Measurements from ENCODE around the gene TNIK.
"Not testable (repeated sequence)": the region's sequence is repeated elsewhere in the genome, so short reads cannot be mapped to it uniquely, and the experiment has no call there.

TNIK gene

DNA sequence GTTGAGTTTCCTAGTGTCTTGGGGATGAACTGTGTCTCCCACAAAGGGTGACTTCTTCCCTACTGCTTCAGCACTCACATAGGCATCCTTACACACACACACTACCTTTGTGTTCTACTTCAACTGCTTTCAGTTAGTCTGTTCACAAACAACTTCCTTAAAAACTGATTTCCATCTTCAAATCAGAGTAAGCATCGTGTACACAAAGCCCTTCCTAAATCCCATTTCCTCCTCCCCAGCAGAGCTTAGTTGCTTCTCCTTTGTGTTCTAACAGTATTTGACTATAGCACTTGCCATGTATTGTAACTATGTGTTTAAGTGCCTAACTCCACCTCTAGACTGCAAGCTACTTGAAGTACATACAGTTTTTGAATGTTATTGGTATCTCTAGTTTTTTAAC lies 71.7 kb downstream of the TNIK start:
- no peak for DNase-seq

DNA sequence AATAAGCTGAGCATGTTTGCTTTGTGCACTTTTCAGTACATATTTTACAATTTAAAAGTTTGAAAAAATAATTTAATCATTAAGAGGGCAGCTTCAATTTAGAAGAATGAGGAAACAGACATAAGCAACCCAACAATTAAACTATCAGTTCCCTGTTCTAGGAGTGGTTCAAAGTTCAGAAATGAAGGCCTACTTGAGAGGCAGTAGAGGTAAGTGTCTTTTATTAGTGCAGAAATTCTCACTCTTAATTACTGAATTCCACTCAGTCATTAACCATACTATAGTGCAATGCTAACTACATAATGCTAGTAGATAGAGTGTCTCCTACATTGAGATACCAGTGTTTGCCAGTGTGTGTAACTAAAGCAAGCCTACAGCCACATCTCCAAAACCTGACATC lies 73.1 kb downstream of the TNIK start:
- no peak for DNase-seq

DNA sequence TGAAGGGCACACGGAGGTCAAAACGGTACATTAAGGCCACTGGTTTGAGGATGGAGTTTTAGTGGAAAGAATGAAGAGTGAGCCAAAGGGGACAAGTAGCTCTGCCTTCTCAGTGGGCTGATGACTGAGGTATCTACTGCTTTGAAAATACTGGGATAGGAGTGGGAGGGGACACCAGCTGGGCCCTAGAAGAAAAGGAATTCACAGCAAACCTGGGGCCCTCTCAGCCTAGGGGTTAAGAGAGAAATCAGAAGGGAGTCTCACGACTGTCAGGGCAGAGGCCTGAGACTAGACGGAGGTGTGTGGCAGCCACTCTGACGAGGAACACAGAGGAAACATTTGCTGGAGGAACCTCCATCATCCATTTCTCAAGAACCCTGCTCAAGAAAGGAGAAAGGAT lies 75.1 kb downstream of the TNIK start:
- DNase-seq = no peak

DNA sequence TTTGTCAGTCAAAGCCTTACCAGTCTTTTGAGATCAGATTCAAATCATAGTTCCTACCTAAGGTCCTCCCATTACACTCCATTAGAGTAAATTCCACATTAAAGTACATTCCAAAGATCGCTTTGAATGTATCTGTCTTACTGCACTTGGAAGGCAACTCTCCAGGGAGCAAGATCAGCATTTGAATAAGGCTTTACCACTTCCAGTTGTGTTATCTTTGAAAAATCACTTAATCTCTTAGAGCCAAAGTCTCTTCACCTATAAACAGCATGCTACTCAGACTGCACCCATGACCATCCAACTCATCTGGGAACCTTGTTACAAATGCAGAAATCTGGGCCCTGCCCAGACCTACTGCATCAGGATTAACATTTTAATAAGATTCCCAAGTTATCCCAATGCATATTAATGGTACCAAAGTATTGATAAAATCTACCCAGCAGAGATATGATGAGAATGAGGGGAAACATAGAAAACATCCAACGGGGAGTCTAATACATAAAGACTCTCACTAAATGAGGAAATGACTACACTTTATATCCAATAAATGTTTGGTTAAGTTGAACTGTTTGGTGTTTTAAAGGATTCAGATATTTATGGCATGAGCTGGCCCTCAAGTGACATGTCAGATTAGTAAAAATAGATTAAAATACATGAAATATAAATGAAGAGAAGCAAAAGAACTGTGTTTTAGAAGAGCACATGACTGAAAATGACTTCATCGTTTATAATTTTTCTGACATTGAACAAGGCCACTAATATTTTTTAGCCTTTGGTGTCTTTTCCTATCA lies 75.9 kb downstream of the TNIK start:
- DNase-seq = no peak

DNA sequence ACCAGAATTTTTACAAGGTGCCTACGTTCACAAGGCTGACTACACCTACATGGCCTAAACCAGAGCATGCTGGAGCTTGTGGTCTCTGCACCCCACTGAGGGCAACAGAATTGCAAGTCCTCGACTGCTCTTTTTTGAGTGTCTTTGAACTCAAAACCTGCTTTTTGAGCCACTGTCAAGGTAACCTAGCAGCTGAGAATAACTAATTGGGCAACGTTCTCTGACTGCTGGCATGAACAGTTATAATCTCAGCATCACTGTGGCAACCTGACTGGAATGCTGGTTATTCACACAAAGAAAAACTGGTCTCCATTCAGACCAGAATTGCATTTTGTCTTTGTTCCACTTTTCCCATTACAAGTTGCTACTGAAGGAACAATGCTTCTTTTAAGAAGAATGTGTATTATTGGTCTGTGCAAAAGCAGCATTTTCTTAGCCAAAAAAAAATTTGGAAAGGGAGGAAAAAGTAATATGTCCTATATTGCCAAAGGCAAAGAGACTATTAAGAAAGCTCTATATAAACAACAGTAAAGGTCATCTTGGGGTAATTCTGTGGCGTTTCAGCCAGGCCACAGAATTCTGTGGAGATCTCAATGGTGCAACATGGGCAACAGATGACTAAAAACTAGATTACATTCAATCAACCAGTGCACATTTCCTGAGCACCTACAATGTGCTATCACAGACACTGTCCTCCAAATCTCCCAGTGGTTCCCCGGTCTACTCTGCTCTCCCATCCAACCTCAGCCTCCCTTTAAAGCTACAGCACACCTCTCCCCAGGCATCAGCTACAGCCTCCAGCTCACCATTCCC lies 76.8 kb downstream of the TNIK start:
- DNase-seq = peak in 24 of 58 donors; percentile 9 to 73 (median 33)

DNA sequence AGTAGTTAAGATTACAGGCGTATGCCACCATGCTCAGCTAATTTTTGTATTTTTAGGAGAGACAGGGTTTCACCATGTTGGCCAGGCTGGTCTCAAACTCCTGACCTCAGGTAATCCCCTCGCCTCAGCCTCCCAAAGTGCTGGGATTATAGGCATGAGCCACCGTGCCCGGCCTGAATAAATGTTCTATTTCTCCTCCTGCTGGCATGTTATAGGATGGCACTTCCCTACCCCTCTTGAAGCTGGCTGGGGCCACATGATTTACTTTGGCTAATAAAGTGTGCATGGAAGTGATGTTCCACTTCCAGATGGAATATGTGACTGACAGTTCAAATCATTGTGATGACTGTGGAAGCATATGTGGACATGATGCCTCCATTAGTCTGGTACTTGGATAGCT lies 77.9 kb downstream of the TNIK start:
- not testable (repeated sequence) for DNase-seq

DNA sequence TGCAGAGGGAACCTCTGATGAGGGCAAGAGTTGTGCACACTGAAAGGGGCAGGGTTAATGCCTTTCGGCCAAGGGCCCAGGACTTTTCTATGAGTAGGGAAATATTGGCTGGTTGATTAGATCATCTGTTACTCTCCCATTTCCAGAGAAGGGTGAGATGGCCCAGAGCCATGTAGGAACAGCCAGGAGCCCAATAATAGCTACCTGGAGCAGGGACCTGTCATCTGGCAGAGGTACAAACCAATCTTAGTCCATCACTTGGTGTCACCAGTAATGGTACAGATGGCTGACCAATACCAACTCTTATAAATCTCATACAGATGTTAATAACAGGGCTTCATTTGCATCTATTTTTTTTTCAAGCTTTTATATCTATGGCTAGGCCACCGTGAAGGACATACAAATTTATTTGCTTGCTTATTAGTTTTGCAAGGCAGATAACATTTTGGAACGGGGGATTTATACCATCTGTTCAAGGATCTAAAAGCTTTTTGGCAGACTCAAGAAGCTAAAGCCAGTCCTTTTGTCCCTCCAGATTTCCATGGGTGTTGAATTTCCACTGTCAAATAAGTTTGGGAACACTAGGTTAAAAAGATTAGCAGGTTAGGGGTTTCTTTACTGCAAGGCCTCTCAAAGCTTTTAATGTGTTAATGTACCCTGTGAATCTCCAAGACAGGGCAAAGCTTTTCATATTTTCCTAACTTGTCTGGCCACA lies 79.3 kb downstream of the TNIK start:
- no peak for DNase-seq

DNA sequence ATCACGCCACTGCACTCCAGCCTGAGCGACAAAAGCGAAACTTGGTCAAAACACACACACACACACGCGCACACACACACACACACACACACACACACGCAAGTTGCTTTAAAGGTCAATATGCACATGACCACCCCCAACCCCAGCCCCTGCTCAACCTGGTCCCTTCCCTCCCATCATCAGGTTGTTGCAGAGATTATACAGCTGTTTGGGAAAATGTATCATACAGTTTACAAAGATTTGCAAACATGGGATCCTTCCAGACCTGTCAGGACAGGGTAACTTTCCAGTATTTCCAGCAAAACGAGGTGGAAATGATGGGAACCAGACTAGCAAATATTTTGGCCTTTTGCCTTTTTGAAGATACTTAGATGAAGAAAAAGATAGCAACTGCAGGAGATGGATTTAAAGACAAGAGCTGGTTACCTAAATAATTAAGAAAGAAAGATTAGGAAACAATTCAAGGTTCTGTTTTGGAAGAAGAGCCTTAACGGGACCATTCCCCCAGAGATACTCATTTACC lies 80.2 kb downstream of the TNIK start:
- no peak for DNase-seq

DNA sequence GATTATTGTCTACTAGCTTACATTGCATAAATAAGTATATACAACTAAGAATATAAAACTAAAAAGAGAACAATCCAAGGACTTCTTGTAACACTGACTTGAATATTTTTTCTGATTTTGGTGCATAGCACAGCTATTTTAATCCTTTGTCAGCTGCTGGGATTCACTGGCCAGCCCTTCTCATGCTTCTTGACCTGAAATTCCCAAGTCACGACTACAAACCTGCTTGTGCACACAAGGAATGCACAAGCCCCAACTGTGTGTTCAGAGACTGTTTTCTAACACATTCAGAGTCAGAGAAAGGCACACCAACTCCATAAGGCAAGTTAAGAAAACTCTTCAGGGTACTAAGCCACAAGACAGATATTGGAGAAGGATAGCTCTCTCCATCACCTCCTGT lies 80.9 kb downstream of the TNIK start:
- DNase-seq = no peak

DNA sequence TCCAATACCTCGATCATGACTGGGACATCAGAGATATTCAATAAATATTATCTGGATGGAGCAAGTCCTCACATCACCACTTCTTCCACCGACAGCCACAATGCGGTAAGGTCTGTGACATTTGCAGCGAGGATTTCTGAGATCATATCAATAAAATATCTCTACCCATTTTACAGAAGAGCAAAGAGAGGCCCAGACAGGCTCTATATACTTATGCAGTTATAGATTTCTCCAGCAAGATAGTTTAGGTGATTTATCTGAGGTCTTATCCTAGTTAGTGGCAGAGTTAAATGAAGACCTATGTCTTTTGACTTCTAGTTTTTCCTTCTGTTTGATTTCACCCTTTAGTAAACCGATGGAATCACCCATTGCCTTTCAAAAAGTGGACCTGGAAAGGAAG lies 81.6 kb downstream of the TNIK start:
- no peak for DNase-seq

DNA sequence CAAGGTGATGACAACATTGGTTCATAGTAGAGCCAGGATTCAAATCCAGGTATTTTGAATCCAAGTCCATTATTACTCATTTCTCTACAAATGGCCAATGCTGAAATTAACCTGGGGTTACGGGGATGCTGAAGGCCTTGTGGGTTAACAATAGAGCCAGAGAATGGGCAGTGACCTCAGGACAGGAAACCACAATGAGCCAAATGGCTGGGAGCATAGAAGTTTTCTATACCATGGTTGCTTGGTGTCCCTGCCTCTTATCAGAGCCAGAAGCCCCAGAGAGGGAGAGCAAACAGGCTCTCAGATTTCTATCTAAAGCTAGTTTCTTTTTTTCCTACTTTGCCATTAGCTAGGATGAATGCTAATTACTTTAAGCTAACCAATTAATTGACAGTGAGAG lies 82.3 kb downstream of the TNIK start:
- DNase-seq = no peak

DNA sequence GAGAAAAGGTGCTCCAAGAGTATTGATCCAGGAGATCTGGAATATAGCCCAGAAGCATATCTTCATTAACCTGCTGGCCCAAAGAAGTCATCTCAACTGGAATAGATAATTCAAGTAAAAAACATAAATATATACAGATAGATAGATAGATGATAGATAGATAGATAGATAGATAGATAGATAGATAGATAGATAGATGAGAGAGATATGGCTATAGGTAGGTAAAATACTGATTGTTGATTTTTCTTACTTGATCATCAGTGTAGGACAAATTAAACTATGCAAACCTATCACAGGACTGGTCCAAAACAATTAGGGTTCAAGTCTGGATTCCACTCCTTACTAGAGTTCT lies 83.6 kb downstream of the TNIK start:
- no peak for DNase-seq

DNA sequence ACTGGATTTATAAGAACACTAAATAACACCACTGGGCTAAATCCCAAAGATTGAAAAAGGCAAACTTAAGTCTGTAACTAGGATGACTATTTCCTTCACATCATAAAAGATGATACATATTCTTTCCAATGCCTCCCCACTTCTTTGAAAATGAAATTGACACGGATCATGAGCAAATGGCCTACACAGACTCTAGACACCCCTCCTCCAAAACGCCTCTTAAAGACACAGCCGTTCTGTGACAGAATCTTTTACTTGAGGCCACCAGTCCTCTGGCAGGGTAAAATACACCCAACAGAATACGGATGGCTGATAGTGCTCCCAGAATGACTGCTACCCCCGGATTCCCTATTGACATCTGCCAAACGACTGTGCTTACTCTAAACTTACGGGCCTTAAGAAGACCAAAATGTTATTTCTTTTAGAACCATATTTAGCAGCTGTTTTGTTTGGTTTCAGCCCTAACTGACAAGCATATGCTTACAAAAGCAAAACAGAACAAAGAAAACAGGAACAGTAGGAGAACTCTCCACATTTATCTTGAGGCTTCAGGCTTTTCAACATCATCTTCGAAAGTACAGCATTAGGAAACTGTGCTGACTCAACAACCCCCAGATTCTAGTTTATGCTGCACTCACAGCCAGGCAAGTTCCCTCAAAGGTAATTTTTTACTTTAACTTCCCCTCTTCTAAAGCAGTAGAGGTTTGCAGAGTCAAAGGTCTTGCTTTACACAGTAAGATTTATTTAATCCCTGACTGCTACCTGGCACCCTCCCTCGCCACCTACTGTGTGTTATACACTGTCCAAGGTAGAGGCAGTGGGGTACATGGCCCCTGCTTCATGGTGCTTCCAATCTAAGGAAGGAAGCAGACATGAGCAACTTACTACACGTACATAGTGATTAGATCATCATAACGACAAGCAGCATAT lies 84.3 kb downstream of the TNIK start:
- peak in 1 of 58 donors; percentile 41 for DNase-seq

DNA sequence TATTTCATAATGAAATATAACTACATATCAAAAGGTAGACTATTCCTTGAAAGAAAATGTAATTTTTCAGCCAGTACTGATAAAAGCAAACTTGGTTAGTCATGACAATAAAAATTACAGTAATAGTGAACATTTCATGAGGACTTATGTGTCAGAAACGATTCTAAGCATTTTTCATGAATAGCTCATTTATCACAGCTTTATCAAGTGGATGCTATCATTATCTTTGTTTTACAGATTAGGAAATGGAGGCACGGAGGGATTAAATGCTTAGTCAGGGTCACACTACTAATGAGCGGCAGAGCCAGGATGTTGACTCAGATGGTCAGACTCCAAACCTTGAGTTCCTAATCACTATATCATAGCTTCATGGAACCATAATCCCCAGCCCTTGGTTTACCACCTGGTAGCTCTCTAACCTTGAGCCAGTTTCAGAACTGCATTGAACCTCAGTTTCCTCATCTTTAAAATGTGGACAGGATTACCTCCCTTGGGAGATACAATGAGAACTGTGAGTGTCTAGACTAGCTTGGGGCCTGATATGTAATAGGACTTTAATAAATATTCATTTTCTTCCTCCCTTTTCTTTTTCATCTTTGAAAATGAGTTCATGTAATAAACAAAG lies 85.4 kb downstream of the TNIK start:
- no peak for DNase-seq

DNA sequence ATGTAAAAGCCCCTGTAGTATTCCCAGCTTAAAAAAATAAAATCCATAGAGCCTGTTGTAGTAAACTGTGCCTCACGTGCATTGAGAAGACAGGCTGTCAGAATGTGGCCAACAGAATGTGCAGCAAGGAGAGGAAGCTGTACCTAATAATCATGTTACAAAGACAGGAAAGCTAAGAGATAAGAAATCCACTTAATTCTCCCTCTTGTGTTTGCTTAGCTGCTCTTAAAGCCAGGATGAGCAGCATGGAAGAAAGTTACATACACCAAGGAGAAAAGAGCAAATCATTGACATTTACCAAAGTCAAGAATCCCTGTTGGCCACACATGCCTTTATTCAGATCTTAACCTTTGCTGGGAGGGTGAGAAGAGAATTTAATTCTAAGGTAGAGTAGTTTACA lies 85.9 kb downstream of the TNIK start:
- no peak for DNase-seq

DNA sequence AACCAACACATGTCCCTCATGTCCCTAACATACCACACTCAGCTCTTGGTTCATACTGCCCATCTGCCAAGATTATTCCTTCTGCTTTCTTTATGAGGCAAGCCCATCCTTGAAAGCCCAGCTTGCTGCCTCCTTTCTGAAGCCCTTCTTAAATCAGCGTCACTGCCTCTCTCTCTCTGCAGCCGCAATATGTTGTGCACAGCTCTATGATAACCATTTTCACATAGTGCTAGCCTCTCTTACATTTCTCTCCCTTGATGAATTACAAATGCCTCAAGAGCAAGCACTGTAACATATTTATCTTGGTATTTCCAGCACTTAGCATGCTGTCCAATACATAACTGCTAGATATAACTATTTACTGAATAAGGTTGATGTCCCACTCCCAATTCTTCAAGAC lies 86.5 kb downstream of the TNIK start:
- no peak for DNase-seq

DNA sequence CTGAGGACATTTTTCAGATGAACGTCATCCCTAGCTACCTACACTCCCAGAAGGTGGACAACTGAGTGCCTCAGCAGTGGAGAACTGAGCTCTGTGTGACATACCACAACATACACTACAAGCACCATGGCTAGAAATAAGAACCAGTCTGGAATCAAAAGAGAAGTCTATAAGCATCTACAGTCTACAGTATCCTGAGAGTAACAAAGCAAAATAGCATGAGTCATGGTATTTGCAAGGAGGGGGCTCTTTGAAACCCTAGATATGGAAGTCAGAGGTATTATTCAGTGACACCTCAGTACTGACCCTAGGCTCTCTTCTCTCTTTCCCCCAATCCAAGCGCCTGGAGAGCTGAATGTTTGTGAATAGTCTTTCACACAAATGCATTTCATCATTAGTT lies 87.5 kb downstream of the TNIK start:
- DNase-seq = no peak

DNA sequence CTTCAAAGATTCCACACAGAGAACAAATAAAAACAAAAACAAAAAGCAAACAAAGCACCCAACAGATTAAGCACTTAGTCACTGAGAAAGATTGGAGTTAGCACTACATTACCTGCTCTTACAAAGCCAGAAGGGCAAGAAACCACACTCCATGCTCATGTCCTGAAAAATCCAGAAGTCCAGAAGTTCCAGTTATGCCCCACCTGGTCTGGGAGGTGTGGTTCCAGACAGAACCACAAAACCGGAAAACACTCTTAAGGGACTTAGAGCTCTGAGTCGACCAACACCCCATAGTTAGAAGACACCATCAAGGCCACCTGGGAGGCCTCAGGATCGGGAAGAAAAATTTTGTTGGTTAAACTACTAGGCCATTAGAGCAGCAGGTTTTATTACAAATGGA lies 88.9 kb downstream of the TNIK start:
- no peak for DNase-seq

DNA sequence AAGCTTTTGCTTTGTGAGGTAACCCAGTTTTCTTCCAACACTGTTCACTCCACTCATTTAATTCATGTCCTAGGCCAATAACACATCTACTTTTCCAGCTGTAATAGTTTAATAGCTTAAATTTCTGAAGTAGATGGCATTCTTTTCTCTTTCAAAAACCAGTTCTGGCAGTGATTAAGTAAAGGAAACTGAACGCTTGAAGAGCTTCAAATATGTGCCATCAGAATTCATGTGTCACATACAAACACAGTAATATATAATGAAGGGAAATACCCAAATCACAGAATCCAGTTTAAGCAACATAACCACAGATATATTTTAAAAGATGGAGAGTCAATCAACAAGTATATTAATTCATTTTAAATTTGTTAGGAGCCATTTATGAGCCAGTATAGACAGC lies 91.0 kb downstream of the TNIK start:
- DNase-seq = no peak

DNA sequence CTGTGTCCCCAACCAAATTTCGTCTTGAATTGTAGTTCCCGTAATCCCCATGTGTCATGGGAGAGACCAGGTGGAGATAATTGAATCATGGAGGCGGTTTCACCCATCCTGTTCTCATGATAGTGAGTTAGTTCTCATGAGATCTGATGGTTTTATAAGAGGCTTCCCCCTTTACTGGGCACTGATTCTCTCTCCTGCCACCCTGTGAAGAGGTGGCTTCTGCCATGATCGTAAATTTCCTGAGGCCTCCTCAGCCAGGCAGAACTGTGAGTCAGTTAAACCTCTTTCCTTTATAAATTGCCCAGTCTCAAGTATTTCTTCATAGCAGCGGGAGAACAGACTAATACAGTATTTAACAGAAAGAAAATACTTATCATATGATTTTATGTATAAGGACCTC lies 93.5 kb downstream of the TNIK start:
- DNase-seq = not testable (repeated sequence)
